ENCODE measurements around the gene FBXL15. TPM values are rescaled to one million over a fixed set of nuclear protein-coding genes. Genes with fewer than 3 reads are reported as not detected.

Gene FBXL15
- total and polyA plus RNA-seq, 2 experiments from 2014 or later = 18.5 to 36.1 TPM

GRCh38 chr10:102416283-102416682 lies 4.4 kb upstream of the FBXL15 start:
- H3K36me3 ChIP-seq (ENCODE audit: insufficient read depth) = no peaks in the 10 kb centered on the region
- peaks cover 9% of the 10 kb centered on the region; the same call in 1 of the 2 replicates for H3K4me1 ChIP-seq (ENCODE audit: insufficient read depth)
- H3K4me3 Mint-ChIP-seq = no peak overlapping the region; the same call in 2 of the 3 replicates
- no peak overlapping the region for H2AFZ ChIP-seq
- H3K27ac ChIP-seq (ENCODE audit: low read depth) = no peak overlapping the region
- H3K4me2 ChIP-seq = no peak overlapping the region
- TF ChIP-seq CTCF (conservative IDR thresholded peaks at IDR 0.05; ENCODE audit: low read depth in 2 of 2) = no peak
- no peak for TF ChIP-seq CREB1 (CRISPR knock-in tag; IDR thresholded peaks at IDR 0.05; ENCODE audit: low read depth)
- no peak for TF ChIP-seq ETS1 (IDR thresholded peaks at IDR 0.05)
- no peak for TF ChIP-seq ZNF462 (CRISPR knock-in tag; IDR thresholded peaks at IDR 0.05)
- TF ChIP-seq, protein P1, sequence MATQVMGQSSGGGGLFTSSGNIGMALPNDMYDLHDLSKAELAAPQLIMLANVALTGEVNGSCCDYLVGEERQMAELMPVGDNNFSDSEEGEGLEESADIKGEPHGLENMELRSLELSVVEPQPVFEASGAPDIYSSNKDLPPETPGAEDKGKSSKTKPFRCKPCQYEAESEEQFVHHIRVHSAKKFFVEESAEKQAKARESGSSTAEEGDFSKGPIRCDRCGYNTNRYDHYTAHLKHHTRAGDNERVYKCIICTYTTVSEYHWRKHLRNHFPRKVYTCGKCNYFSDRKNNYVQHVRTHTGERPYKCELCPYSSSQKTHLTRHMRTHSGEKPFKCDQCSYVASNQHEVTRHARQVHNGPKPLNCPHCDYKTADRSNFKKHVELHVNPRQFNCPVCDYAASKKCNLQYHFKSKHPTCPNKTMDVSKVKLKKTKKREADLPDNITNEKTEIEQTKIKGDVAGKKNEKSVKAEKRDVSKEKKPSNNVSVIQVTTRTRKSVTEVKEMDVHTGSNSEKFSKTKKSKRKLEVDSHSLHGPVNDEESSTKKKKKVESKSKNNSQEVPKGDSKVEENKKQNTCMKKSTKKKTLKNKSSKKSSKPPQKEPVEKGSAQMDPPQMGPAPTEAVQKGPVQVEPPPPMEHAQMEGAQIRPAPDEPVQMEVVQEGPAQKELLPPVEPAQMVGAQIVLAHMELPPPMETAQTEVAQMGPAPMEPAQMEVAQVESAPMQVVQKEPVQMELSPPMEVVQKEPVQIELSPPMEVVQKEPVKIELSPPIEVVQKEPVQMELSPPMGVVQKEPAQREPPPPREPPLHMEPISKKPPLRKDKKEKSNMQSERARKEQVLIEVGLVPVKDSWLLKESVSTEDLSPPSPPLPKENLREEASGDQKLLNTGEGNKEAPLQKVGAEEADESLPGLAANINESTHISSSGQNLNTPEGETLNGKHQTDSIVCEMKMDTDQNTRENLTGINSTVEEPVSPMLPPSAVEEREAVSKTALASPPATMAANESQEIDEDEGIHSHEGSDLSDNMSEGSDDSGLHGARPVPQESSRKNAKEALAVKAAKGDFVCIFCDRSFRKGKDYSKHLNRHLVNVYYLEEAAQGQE (IDR thresholded peaks at IDR 0.05; ENCODE audit: unreplicated experiment) = no peak
- TF ChIP-seq EZH2 (IDR thresholded peaks at IDR 0.05; ENCODE audit: low read depth, unreplicated experiment) = no peak
- no peak for TF ChIP-seq STAT1 (IDR thresholded peaks at IDR 0.05; ENCODE audit: unreplicated experiment)
- TF ChIP-seq POLR2AphosphoS5 (IDR thresholded peaks at IDR 0.05; ENCODE audit: low read depth) = no peak
- no peak for TF ChIP-seq ZNF114 (CRISPR knock-in tag; IDR thresholded peaks at IDR 0.05)
- no peak for TF ChIP-seq ZNF331 (CRISPR knock-in tag; IDR thresholded peaks at IDR 0.05; ENCODE audit: low read depth)
- TF ChIP-seq NANOG (IDR thresholded peaks at IDR 0.05; ENCODE audit: borderline replicate concordance) = no peak
- TF ChIP-seq EZH2phosphoT487 (IDR thresholded peaks at IDR 0.05; ENCODE audit: unreplicated experiment) = no peak
- no peak for TF ChIP-seq JUNB (IDR thresholded peaks at IDR 0.05; ENCODE audit: unreplicated experiment)
- peaks cover 29% of the 10 kb centered on the region for H3K4me1 Mint-ChIP-seq
- H3K27ac Mint-ChIP-seq = no peak overlapping the region
- H3F3A ChIP-seq (replicated peaks; ENCODE audit: low read depth) = peaks cover 19% of the 10 kb centered on the region
- ATAC-seq (no peak), DNase-seq (ENCODE audit: low spot score) (no peak)
- no peaks in the 10 kb centered on the region; the same call in 2 of the 3 replicates for H3K36me3 Mint-ChIP-seq (ENCODE audit: low read depth)
- H3K27me3 ChIP-seq (ENCODE audit: insufficient read depth) = peaks cover 12% of the 10 kb centered on the region
- H3K79me2 ChIP-seq (replicated peaks; ENCODE audit: insufficient read depth) = no peaks in the 10 kb centered on the region
- H3K9me2 ChIP-seq (ENCODE audit: insufficient read depth) = no peaks in the 10 kb centered on the region
- H3K4me3 ChIP-seq = no peak overlapping the region
- no peaks in the 10 kb centered on the region; the same call in 2 of the 3 replicates for H3K9me3 Mint-ChIP-seq
- H3K27me3 Mint-ChIP-seq (ENCODE audit: insufficient read depth, low read depth, poor library complexity) = peaks cover 44% of the 10 kb centered on the region
- no peaks in the 10 kb centered on the region for H4K20me1 ChIP-seq (replicated peaks; ENCODE audit: insufficient read depth)
